HCT116 (cell line): ENCODE results near the gene CLTC. TPM values are rescaled to one million over a fixed set of nuclear protein-coding genes. Genes with fewer than 3 reads are reported as not detected.

Source experiments
- ATAC-seq: fragments of 200-7000 bp; cut with Tn5 transposase; 2 replicates; pipeline ENCODE4 v1.9.1; 2020; ENCODE audit warnings: mild to moderate bottlenecking, moderate library complexity
- BruUV-seq: library from RNA; stranded (reverse); fragments of 400-500 nt; replicated peaks from 2 replicates; lab custom pipeline; 2021; lab: Mats Ljungman, UMichigan
- CTCF ChIA-PET: fragments of 300-600 bp; sonication (Branson Sonifier 250); formaldehyde crosslinking; loops from one replicate; lab custom pipeline; 2021; ENCODE audit warnings: antibody characterized with exemption; lab: Charles Lee
- POLR2A ChIA-PET: fragments of 300-600, 350-600 bp; sonication (Branson Sonifier 250); formaldehyde crosslinking; loops from one replicate; lab custom pipeline; 2021; ENCODE audit warnings: antibody characterized with exemption; lab: Charles Lee
- RAD21 ChIA-PET, 2 experiments: fragments of 300-600 bp; sonication (Branson Sonifier 250); formaldehyde crosslinking; loops; one replicate each; lab custom pipeline; 2023; ENCODE audit warnings: low total read pairs in 2 of 2; ENCODE audit not compliant: uncharacterized antibody in 2 of 2, unreplicated experiment in 2 of 2, low non-redundant PET in 1 of 2; lab: Charles Lee
- DNase-seq: peaks from one replicate; pipeline ENCODE4 v3.0.0-alpha.2; 2010; ENCODE audit warnings: low read depth, low spot score
- H2AFZ ChIP-seq: fragments of 200-600 bp; shearing (Covaris generic), sonication (generic); 2 replicates; pipeline ENCODE4 v1.6.1; 2017; ENCODE audit warnings: low read depth, mixed run types, mixed read lengths, antibody characterized with exemption, low read length; ENCODE audit not compliant: poor library complexity, severe bottlenecking
- H3K27ac ChIP-seq: 2 replicates; pipeline ENCODE4 v1.5.1; 2012; ENCODE audit warnings: low read depth, low read length
- H3K27me3 ChIP-seq: fragments of 200-600 bp; sonication (generic); 2 replicates; pipeline ENCODE4 v1.6.1; 2016; ENCODE audit warnings: mixed run types, low read length, mixed read lengths; ENCODE audit not compliant: insufficient read depth
- H3K36me3 ChIP-seq, 2 experiments: fragments of 200-500 bp in 1 of 2; fragments of 200-600 bp in 1 of 2; sonication (Bioruptor generic) in 1 of 2; sonication (generic) in 1 of 2; 2 replicates each; pipeline versions ENCODE4 v1.5.1 to v1.6.1; 2014 to 2016; ENCODE audit warnings: low read length in 2 of 2, inconsistent platforms in 1 of 2, mixed read lengths in 1 of 2, mixed run types in 1 of 2; ENCODE audit not compliant: insufficient read depth in 2 of 2, control insufficient read depth in 1 of 2
- H3K4me1 ChIP-seq, 2 experiments: fragments of 200-600 bp in 1 of 2; sonication (generic) in 1 of 2; 2 replicates each; pipeline versions ENCODE4 v1.5.1 to v1.6.1; 2012 to 2017; ENCODE audit warnings: low read length in 2 of 2, inconsistent platforms in 1 of 2, mild to moderate bottlenecking in 1 of 2, mixed read lengths in 1 of 2, mixed run types in 1 of 2, moderate library complexity in 1 of 2; ENCODE audit not compliant: insufficient read depth in 2 of 2, control insufficient read depth in 1 of 2
- H3K4me2 ChIP-seq: fragments of 200-600 bp; sonication (generic); 2 replicates; pipeline ENCODE4 v1.6.1; 2017; ENCODE audit warnings: mixed run types, low read length, mixed read lengths
- H3K4me3 ChIP-seq, 2 experiments: fragments of 200-600 bp in 1 of 2; sonication (generic) in 1 of 2; replicated peaks in 1 of 2; 2 replicates each; pipeline ENCODE4 v1.5.1; 2011 to 2016; ENCODE audit warnings: low read length in 2 of 2, control low read depth in 1 of 2, low read depth in 1 of 2, mild to moderate bottlenecking in 1 of 2, mixed read lengths in 1 of 2, mixed run types in 1 of 2
- H3K79me2 ChIP-seq: fragments of 200-600 bp; sonication (generic); 2 replicates; pipeline ENCODE4 v1.6.1; 2017; ENCODE audit warnings: mild to moderate bottlenecking, mixed run types, low read length, moderate library complexity, mixed read lengths; ENCODE audit not compliant: insufficient read depth
- H3K9ac ChIP-seq: fragments of 200-600 bp; sonication (generic); 2 replicates; pipeline ENCODE4 v1.6.1; 2016; ENCODE audit warnings: low read length, mixed read lengths
- H3K9me2 ChIP-seq: fragments of 200-600 bp; sonication (generic), shearing (Covaris generic); 2 replicates; pipeline ENCODE4 v1.6.1; 2017; ENCODE audit warnings: mixed run types, mild to moderate bottlenecking, moderate library complexity; ENCODE audit not compliant: insufficient read depth
- H3K9me3 ChIP-seq, 2 experiments: fragments of 200-500 bp in 1 of 2; fragments of 200-600 bp in 1 of 2; sonication (Bioruptor generic) in 1 of 2; sonication (generic) in 1 of 2; 2 replicates each; pipeline ENCODE4 v1.6.1; 2014 to 2017; ENCODE audit warnings: low read length in 2 of 2, mixed read lengths in 2 of 2, inconsistent platforms in 1 of 2, low read depth in 1 of 2, mild to moderate bottlenecking in 1 of 2, mixed run types in 1 of 2, moderate library complexity in 1 of 2; ENCODE audit not compliant: control insufficient read depth in 1 of 2, insufficient read depth in 1 of 2
- H4K20me1 ChIP-seq: fragments of 200-600 bp; sonication (generic), shearing (Covaris generic); 2 replicates; pipeline ENCODE4 v1.6.1; 2017; ENCODE audit warnings: mixed run types, mild to moderate bottlenecking, moderate library complexity; ENCODE audit not compliant: insufficient read depth
- ATF3 ChIP-seq: IDR thresholded peaks from 2 replicates; pipeline ENCODE4 v1.6.1; 2012
- CBX3 ChIP-seq: IDR thresholded peaks from 2 replicates; pipeline ENCODE4 v1.6.1; 2012; ENCODE audit warnings: low read depth
- CEBPB ChIP-seq: IDR thresholded peaks from 2 replicates; pipeline ENCODE4 v1.6.1; 2012; ENCODE audit warnings: low read depth
- EZH2 ChIP-seq: fragments of 200-600 bp; sonication (generic); IDR thresholded peaks from 2 replicates; pipeline ENCODE4 v1.6.1; 2017; ENCODE audit warnings: antibody characterized with exemption, mixed run types
- EZH2phosphoT487 ChIP-seq: fragments of 200-600 bp; IDR thresholded peaks from 2 replicates; pipeline ENCODE4 v1.6.1; 2018; ENCODE audit warnings: antibody characterized with exemption, borderline replicate concordance
- MAX ChIP-seq: IDR thresholded peaks from 2 replicates; pipeline ENCODE4 v1.6.1; 2012
- REST ChIP-seq: IDR thresholded peaks from 2 replicates; pipeline ENCODE4 v1.6.1; 2012; ENCODE audit warnings: low read depth
- SIN3A ChIP-seq: IDR thresholded peaks from 2 replicates; pipeline ENCODE4 v1.6.1; 2012; ENCODE audit warnings: low read depth
- TCF7L2 ChIP-seq: IDR thresholded peaks from 2 replicates; pipeline ENCODE4 v1.7.0; 2011; ENCODE audit warnings: borderline replicate concordance, inconsistent platforms; ENCODE audit not compliant: insufficient read depth, insufficient read length; ENCODE audit errors: extremely low read depth
- YY1 ChIP-seq: IDR thresholded peaks from 2 replicates; pipeline ENCODE4 v1.6.1; 2011; ENCODE audit warnings: low read length, low read depth, moderate library complexity, mild to moderate bottlenecking; ENCODE audit not compliant: insufficient replicate concordance; ENCODE audit errors: extremely low read depth
- ZFX ChIP-seq: fragments of 450-650 bp; IDR thresholded peaks from 2 replicates; pipeline ENCODE4 v1.6.1; 2017
- intact Hi-C: fragments of 100-400 bp; cut with micrococcal nuclease; formaldehyde crosslinking; loops from 2 replicates; pipeline ENCODE4 v1.10.0; 2022
- total RNA-seq: library from RNA; stranded (reverse); gene quantifications from one replicate; pipeline ENCODE4 v1.2.1, GENCODE V29; 2021; ENCODE audit not compliant: unreplicated experiment

CLTC gene
- total RNA-seq, 1 experiment from 2014 or later = 351 TPM

GRCh38 chr17:59616253-59616920 is 3.3 kb upstream of the CLTC start:
- intact Hi-C loops = no loop called here
- CTCF ChIA-PET = no interaction called here
- ATAC-seq = no peak

More at GRCh38 chr17:59616253-59616920, 3.3 kb upstream of the CLTC start:
- H3K4me3 ChIP-seq = no peak overlapping the region
- no peak overlapping the region for H3K4me2 ChIP-seq
- H4K20me1 ChIP-seq = peaks cover 8% of the 10 kb centered on the region; the same call in 1 of the 2 replicates
- peaks cover 16 to 24% of the 10 kb centered on the region in 2 experiments for H3K4me1 ChIP-seq
- ChIA-PET POLR2A (no interaction called here), RAD21 (no interaction called here)
- no peaks in the 10 kb centered on the region for H3K9me3 ChIP-seq
- no peak overlapping the region for H3K9ac ChIP-seq
- H3K27me3 ChIP-seq = no peaks in the 10 kb centered on the region
- TF ChIP-seq ATF3 (no peak), TCF7L2 (no peak), CEBPB (no peak), EZH2 (no peak), ZFX (no peak), SIN3A (no peak), EZH2phosphoT487 (no peak), MAX (no peak), CBX3 (no peak), YY1 (no peak), REST (no peak)
- no peaks in the 10 kb centered on the region for H3K9me2 ChIP-seq
- no TSS peak for BruUV-seq
- peaks cover 33% of the 10 kb centered on the region for H3K79me2 ChIP-seq
- peaks cover 0 to 2% of the 10 kb centered on the region in 2 experiments; a peak in 1 of 4 replicates for H3K36me3 ChIP-seq
- no peak for DNase-seq
- H3K27ac ChIP-seq = no peak overlapping the region
- no peak overlapping the region for H2AFZ ChIP-seq
